Astrocyte (in vitro differentiated cells and primary cell): ENCODE measurements around the gene DMAP1. TPM values are rescaled to one million over a fixed set of nuclear protein-coding genes. Genes with fewer than 3 reads are reported as not detected.

ENCODE experiments used
- DNase-seq: peaks from one replicate; pipeline ENCODE4 v3.0.0-alpha.2; 2010; ENCODE audit warnings: low read depth
- FAIRE-seq: peaks from 2 replicates; lab custom pipeline; 2011; peaks lifted over from hg19 to GRCh38; lab: Jason Lieb, UNC
- H2AFZ ChIP-seq: 2 replicates; pipeline ENCODE4 v1.6.0; 2012; ENCODE audit warnings: low read depth, low read length, inconsistent platforms
- H3K27ac ChIP-seq: 2 replicates; pipeline ENCODE4 v1.5.1; 2011; ENCODE audit warnings: low read depth, low read length, inconsistent platforms
- H3K27me3 ChIP-seq: 2 replicates; pipeline ENCODE4 v1.6.0; 2011; ENCODE audit warnings: low read length, inconsistent platforms; ENCODE audit not compliant: insufficient read depth
- H3K36me3 ChIP-seq: 2 replicates; pipeline ENCODE4 v1.5.1; 2011; ENCODE audit warnings: low read length, inconsistent platforms; ENCODE audit not compliant: insufficient read depth
- H3K4me1 ChIP-seq: 2 replicates; pipeline ENCODE4 v1.5.1; 2011; ENCODE audit warnings: low read length, inconsistent platforms; ENCODE audit not compliant: insufficient read depth
- H3K4me2 ChIP-seq: 2 replicates; pipeline ENCODE4 v1.6.0; 2012; ENCODE audit warnings: low read length, inconsistent platforms
- H3K4me3 ChIP-seq: 2 replicates; pipeline ENCODE4 v1.5.1; 2011; ENCODE audit warnings: low read depth, mild to moderate bottlenecking, low read length, inconsistent platforms; ENCODE audit not compliant: insufficient read depth
- H3K79me2 ChIP-seq: 2 replicates; pipeline ENCODE4 v1.6.0; 2012; ENCODE audit warnings: mild to moderate bottlenecking, low read length, inconsistent platforms; ENCODE audit not compliant: insufficient read depth
- H3K9ac ChIP-seq: 2 replicates; pipeline ENCODE4 v1.6.0; 2012; ENCODE audit warnings: mild to moderate bottlenecking, low read length, inconsistent platforms
- H3K9me3 ChIP-seq: 2 replicates; pipeline ENCODE4 v1.5.1; 2012; ENCODE audit warnings: low read depth, mild to moderate bottlenecking, low read length, inconsistent platforms; ENCODE audit not compliant: insufficient read depth
- H4K20me1 ChIP-seq: 2 replicates; pipeline ENCODE4 v1.6.0; 2012; ENCODE audit warnings: low read length, inconsistent platforms; ENCODE audit not compliant: insufficient read depth
- H3K27ac Mint-ChIP-seq: one replicate; pipeline ENCODE4 v1.8.0; 2021; ENCODE audit warnings: mild to moderate bottlenecking, mixed read lengths; ENCODE audit not compliant: unreplicated experiment
- H3K27me3 Mint-ChIP-seq: one replicate; pipeline ENCODE4 v1.8.0; 2021; ENCODE audit warnings: low read depth, mixed read lengths; ENCODE audit not compliant: unreplicated experiment
- H3K36me3 Mint-ChIP-seq: one replicate; pipeline ENCODE4 v1.8.0; 2021; ENCODE audit warnings: low read depth, mixed read lengths; ENCODE audit not compliant: unreplicated experiment
- H3K4me1 Mint-ChIP-seq: one replicate; pipeline ENCODE4 v1.8.0; 2021; ENCODE audit warnings: low read depth, mixed read lengths; ENCODE audit not compliant: unreplicated experiment
- H3K4me3 Mint-ChIP-seq: one replicate; pipeline ENCODE4 v1.8.0; 2021; ENCODE audit warnings: mild to moderate bottlenecking, moderate library complexity, mixed read lengths; ENCODE audit not compliant: unreplicated experiment
- H3K9me3 Mint-ChIP-seq: one replicate; pipeline ENCODE4 v1.8.0; 2021; ENCODE audit warnings: mild to moderate bottlenecking, mixed read lengths; ENCODE audit not compliant: unreplicated experiment
- CTCF ChIP-seq: IDR thresholded peaks from 2 replicates; pipeline ENCODE4 v1.5.1; 2011; ENCODE audit warnings: low read depth, mild to moderate bottlenecking, inconsistent platforms, low read length, moderate library complexity; ENCODE audit not compliant: insufficient read depth
- EZH2 ChIP-seq: IDR thresholded peaks from 2 replicates; pipeline ENCODE4 v1.6.1; 2012; ENCODE audit warnings: mild to moderate bottlenecking, low read length, inconsistent platforms; ENCODE audit not compliant: insufficient read depth
- total RNA-seq: library from RNA; stranded (reverse); gene quantifications from 2 replicates; pipeline ENCODE4 v1.2.1, GENCODE V29; 2021

The DMAP1 gene
- total RNA-seq, 1 donor from 2014 or later: 33.8 TPM

- Histone ChIP-seq H3K9me3 (no peaks in the 10 kb centered on the region), H3K4me1 (peaks cover 6% of the 10 kb centered on the region), H4K20me1 (peaks cover 27% of the 10 kb centered on the region), H3K4me2 (no peak overlapping the region), H3K27me3 (no peaks in the 10 kb centered on the region), H2AFZ (no peak overlapping the region), H3K27ac (no peak overlapping the region), H3K36me3 (peaks cover 9% of the 10 kb centered on the region), H3K79me2 (no peaks in the 10 kb centered on the region), H3K9ac (no peak overlapping the region), H3K4me3 (no peak overlapping the region)
- no peak overlapping the region for H3K4me3 Mint-ChIP-seq
- FAIRE-seq: no peak
- no peaks in the 10 kb centered on the region for H3K27me3 Mint-ChIP-seq
- H3K9me3 Mint-ChIP-seq: no peaks in the 10 kb centered on the region
- H3K4me1 Mint-ChIP-seq: no peaks in the 10 kb centered on the region
- no peaks in the 10 kb centered on the region for H3K36me3 Mint-ChIP-seq
- no peak for TF ChIP-seq EZH2
- TF ChIP-seq CTCF: no peak
- DNase-seq: no peak
- no peak overlapping the region for H3K27ac Mint-ChIP-seq
Measured at GRCh38 chr1:44222397-44223186, 9.3 kb downstream of the DMAP1 start.

GRCh38 chr1:44223187-44223610 lies 9.9 kb downstream of the DMAP1 start:
- no peak for DNase-seq
- Mint-ChIP-seq H3K27ac (no peak overlapping the region), H3K27me3 (no peaks in the 10 kb centered on the region), H3K4me3 (no peak overlapping the region), H3K4me1 (no peaks in the 10 kb centered on the region), H3K36me3 (no peaks in the 10 kb centered on the region), H3K9me3 (no peaks in the 10 kb centered on the region)
- no peak overlapping the region for H3K4me2 ChIP-seq
- no peaks in the 10 kb centered on the region for H3K79me2 ChIP-seq
- H3K4me3 ChIP-seq: no peak overlapping the region
- no peak overlapping the region for H3K9ac ChIP-seq
- TF ChIP-seq CTCF (no peak), EZH2 (no peak)
- no peaks in the 10 kb centered on the region for H3K9me3 ChIP-seq
- no peak overlapping the region for H3K27ac ChIP-seq
- no peak for FAIRE-seq
- H3K36me3 ChIP-seq: peaks cover 7% of the 10 kb centered on the region
- no peak overlapping the region for H2AFZ ChIP-seq
- H3K4me1 ChIP-seq: peaks cover 6% of the 10 kb centered on the region
- H3K27me3 ChIP-seq: no peaks in the 10 kb centered on the region
- peaks cover 22% of the 10 kb centered on the region for H4K20me1 ChIP-seq

- H3K27me3 Mint-ChIP-seq: no peaks in the 10 kb centered on the region
- Histone ChIP-seq H3K9me3 (no peaks in the 10 kb centered on the region), H3K36me3 (no peaks in the 10 kb centered on the region), H3K4me2 (no peak overlapping the region), H3K4me3 (no peak overlapping the region), H3K9ac (no peak overlapping the region), H4K20me1 (peaks cover 16% of the 10 kb centered on the region), H2AFZ (no peak overlapping the region), H3K27ac (no peak overlapping the region), H3K79me2 (no peaks in the 10 kb centered on the region), H3K27me3 (no peaks in the 10 kb centered on the region), H3K4me1 (peaks cover 2% of the 10 kb centered on the region)
- FAIRE-seq (no peak), DNase-seq (no peak)
- H3K27ac Mint-ChIP-seq: no peak overlapping the region
- H3K4me1 Mint-ChIP-seq: no peaks in the 10 kb centered on the region
- TF ChIP-seq EZH2 (no peak), CTCF (no peak)
- peaks cover 9% of the 10 kb centered on the region for H3K36me3 Mint-ChIP-seq
- no peak overlapping the region for H3K4me3 Mint-ChIP-seq
- H3K9me3 Mint-ChIP-seq: no peaks in the 10 kb centered on the region
Measured at GRCh38 chr1:44225761-44226160, 12.5 kb downstream of the DMAP1 start.
